Measurements from ENCODE around the gene TDP1. TPM values are rescaled to one million over a fixed set of nuclear protein-coding genes. Genes with fewer than 3 reads are reported as not detected.
"Not testable (repeated sequence)": the region's sequence is repeated elsewhere in the genome, so short reads cannot be mapped to it uniquely, and the experiment has no call there.

TDP1 gene
- total RNA-seq, 1 experiment from 2014 or later: 49.9 TPM

DNA sequence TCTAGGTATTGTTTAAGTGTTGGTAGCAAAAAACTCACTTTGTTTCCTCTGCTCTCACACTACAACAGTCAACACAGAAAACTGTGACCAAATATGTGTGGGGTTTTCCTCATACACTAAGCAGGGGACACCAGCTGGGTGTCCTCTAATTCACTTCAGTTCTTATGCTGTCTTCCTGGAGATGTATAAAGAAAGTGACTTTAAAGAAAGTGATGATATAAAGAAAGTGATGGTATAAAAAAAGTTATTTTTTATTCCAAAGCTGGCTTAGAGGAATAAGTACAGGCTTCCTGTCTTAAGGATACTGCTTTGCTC lies 31.4 kb downstream of the TDP1 start:
- DNase-seq (ENCODE audit: low read depth): no peak

DNA sequence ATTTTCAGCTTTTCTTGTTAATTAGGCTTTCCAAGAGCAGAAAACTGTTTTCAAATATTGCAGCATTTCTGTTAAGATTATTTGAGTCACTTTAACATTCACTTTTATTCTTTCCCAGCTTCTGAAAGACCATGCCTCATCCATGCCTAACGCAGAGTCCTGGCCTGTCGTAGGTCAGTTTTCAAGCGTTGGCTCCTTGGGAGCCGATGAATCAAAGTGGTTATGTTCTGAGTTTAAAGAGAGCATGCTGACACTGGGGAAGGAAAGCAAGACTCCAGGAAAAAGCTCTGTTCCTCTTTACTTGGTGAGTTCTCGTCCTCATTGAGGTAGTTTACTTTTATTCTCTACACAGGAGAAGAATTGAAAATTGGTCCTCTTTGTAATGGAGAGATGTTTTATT lies 33.1 kb downstream of the TDP1 start:
- DNase-seq (ENCODE audit: low read depth): no peak

DNA sequence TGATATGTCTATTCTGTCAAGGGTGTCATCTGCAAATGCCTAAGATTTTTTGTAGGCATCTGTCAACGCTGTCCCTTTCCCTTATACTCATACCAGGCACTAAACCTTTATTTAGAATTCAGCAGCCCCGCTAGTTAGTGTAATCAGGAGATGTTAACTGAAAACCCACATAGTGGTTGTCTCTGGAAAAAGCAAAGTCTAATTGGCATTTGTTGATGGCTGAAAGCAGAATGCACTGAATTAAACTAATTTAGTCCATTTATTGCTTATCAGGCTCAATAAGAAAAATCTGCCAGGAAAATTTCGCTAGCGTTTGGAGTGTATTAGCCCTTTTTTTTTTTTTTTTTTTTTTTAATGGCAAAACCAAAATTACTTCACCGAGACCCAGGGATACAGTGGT lies 34.5 kb downstream of the TDP1 start:
- no peak for DNase-seq (ENCODE audit: low read depth)

DNA sequence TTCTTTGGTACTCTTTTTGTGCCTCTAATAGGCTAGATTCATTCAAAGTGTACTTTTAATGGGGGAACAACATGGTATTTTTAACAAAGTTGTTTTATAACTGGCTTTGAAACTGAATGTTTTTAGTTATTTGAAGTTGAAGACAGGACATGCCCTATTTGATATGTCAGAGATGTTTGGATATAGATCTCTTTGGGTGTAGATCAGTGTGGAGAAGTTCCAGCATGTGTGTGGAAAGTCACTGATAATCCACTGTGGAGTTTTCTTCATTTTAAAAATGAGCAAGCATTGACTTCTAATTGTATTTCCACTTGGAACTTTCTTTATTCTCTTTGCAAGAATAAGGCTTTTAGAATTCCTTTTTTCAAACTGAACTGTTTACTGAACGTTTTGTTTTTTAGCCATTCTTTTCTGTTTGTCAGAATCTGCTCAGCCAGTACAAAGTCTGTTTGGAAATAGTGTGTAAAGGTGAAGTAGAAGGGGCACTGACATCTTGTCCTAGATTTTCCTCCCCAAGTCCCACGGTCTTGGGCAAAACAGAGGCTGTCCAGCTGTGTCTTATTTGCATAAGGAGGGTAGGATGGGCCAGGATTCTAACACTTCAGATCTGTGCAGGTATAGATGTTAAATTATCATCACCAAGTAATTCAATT lies 35.0 kb downstream of the TDP1 start:
- DNase-seq (ENCODE audit: low read depth): no peak

DNA sequence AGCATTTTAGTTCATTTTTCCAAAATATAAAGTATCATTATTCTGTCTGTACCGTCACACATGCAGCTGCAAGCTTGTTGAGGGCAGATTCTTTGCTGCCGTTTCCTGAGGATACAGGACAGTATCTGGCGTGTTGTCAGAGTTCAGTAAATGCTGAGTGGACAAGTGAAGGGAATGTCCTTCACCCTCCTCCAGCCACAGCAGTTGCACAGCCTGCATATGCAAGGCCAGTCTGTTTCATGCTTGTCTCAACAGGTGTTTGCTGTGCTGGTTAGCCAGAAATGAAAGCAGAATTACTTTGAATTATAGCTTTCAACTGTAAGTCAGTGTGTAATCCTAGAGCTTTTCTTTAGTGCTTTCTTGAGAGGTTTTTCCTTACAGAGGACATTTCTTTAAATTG lies 36.5 kb downstream of the TDP1 start:
- no peak for DNase-seq (ENCODE audit: low read depth)

DNA sequence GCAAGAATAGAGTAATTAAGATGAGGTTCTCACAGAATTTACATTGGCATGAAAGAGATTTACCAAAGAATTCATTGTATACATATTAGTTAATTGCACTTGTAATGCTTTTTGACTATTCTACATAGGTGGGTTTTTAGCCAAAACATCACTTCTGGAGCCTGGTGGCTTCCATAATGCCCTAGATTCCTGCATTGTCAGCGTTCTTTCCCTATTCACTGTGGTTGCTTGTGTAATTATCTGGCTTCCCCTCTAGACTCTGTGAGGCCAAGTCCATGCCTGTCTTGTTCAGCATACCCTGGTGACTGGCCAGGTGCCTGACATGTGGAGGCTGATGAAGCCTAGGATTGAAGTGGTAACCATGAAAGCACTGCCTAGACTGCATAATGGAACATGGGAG lies 41.2 kb downstream of the TDP1 start:
- DNase-seq (ENCODE audit: low read depth): no peak

DNA sequence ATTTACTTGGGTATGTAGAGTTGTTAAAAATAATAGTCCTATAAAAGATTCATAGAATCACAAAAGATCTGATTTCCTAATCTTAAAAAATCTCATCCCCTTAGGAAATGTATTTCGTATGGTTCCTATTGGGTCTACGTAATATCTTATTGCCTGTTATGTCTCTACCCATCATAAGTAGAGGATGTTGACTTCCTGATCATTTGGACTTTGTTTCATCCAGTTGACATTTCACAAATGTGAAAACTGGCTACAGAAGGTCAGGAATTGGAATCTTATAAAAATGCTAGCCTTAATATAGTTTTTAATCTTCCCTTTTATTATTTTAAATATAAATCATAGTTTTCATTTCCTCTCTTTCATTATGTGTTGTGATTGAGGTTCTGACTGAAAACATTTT lies 45.2 kb downstream of the TDP1 start:
- DNase-seq (ENCODE audit: low read depth): no peak

DNA sequence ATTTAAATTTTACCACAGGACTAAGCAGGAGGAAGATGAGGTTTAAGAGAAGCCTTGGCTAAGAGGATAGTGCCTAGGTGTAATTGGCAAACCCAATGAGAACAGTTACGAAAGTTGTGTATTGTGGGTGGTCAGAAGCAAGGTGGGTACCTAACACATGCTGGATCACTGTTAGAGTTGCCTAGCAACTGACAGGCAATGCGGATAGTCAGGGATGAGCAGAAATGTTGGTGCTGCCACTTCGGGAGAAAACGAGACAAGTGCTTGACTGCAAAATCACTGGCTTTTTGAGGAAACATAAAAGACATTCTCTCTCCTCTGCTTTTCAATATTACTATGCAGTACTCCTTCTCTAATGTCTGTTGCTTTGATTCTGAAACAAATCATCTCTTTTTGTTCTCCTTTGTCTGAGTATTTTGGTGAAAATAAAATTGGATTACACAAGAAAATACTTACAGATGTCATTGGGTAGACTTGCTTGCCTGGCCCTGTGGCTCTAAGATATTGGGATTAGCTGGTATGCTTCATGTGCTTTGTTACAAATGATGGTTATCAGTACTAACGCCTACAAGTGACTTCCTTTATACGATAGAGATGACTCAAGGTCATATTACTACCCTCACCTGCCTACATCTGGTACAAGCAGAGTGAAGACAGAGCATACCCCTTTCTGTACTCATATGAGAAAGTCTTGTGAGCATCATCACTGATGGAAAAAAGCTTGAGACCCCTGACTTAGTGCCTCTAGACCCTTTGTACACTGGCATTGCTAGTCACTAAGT lies 48.0 kb downstream of the TDP1 start:
- no peak for DNase-seq (ENCODE audit: low read depth)

DNA sequence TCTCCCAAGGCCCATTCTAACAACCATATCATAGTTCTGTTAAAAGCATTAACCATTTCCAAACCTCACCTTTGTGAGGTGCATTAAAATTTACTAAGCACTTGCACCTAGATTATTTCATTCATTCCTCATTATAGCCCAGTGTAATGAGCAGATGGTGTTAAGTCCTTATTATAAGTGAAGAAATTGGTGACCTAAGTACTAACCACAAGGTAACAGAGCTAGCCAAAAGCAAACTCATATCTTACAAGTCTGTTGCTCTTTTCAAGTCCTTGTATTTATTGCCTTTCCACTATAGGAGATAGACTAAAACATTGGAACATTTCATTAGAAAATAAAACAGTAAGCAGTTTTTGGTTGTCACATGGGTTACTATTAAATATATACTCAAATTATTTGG lies 49.7 kb downstream of the TDP1 start:
- no peak for DNase-seq (ENCODE audit: low read depth)

DNA sequence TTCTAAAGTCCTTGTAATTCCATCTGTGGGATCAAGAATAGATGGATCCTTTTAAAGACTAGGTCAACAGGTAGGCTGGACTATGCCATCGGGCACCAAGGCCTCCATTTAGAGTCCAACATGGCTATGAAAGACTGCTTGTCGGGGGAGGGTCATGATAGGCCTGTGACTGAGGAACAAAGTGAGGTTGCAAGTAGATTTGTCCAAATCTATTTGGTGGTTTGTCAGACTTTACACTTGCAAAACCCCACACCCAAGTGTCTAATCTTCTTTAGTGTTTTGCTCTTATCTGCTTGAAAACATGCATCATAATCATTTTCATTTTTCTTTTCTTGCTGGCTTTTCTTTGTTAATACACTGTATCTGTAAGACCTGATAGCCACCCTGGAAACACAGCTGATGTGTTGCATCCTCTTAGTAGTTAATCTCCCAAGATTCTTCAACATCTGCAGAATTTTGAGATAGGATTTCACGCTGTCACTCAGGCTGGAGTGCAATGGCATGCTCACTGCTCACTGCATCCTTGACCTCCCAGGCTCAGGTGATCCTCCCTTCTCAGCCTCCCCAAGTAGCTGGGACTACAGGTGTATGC lies 50.3 kb downstream of the TDP1 start:
- no peak for DNase-seq (ENCODE audit: low read depth)

DNA sequence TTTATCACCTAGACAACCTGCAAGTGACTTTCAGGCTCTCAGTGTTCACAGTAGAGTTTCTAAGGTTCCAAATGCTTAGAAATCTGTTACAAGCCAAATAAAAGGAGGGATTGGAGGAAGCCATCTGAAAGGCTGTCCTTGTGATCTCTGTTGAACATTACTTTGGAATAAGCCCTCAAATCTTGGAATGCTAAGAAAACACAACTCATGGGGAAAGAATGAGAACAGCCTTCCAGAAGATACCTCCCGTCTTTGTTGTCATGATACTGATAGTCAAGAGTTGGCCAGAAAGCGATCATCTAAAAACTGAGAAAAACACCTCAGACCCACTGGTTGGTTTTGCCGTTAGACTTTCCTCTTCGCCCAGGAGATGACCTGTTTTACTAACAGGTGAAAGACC lies 61.6 kb downstream of the TDP1 start:
- DNase-seq (ENCODE audit: low read depth): no peak

DNA sequence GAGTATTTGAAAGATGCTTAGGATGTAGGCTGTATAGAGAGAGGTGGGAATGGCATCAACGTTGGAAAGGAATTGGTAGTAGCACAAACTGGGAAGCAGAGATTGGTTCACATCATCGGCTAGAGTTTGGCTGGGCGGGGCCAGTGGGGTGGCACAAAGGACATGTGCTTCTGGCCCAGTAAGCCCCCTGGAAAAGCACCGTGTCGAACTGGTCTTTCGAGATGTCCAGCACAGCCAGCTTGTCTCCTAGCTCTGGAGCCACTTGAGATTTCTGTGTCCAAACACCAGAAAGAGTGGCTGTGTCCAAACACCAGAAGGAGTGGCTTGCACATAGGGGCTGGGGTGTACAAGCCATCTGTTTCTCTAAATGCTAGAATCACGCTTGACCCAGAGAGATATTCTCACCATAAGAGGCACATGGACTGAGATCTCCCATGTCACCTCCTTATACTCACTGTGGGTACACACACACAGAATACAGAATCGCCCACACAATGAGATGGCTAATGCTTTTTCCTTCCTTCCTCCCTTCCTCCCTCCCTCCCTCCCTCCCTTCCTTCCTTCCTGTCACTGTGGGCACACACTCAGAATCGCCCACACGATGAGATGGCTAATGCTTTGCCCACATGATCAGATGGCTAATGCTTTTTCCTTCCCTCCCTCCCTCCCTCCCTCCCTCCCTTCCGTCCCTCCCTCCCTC lies 64.2 kb downstream of the TDP1 start:
- no peak for DNase-seq (ENCODE audit: low read depth)

DNA sequence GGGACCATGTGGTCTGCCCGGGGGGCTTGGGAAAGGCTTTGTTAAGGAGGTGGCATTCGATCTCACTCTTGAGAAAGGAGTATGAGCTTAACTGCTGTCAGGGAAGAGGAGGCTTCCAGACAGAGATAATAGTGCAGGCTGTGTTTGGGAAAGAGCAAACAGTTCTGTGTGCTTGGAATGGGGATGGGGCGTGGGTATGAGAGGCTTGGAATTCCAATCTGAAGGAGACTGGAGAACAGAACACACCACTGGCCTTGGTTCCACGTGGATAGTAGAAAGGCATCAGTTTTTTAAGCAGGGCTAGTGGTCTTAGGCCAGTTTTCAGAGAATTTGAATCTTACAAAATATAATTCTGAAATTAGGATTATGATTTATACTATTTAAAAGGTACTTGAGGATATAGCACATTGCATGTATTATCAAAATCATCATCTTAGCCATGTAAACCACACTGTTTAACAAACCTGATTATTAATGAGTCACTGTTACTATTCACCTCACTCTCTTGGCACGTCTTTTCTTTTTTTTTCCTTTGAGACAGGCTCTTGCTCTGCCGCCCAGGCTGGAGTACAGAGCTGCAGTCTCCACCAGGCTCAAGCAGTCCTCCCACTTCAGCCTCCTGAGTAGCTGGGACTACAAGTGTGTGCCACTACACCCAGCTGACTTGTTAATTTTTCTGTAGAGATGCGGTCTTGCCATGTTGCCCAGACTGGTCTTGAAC lies 67.6 kb downstream of the TDP1 start:
- DNase-seq (ENCODE audit: low read depth): no peak

DNA sequence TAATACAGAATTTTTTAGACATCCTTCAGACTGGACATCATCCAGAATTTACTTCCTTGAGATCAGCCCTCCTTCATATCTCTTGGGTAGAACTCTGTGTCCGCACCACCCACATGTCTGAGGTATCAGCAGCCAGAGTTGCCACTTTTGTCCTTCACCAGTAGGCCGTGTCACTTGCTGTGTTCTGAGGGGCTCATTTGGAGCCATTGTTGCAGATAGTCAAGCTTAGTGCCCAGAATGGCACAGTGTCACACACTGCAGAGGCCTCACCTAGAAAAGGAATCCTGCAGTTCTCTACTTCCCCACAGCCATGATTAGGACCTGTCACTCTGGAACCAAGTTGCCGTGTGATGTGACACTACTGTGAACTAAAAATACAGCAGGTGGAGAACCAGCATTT lies 69.2 kb downstream of the TDP1 start:
- DNase-seq (ENCODE audit: low read depth): no peak

DNA sequence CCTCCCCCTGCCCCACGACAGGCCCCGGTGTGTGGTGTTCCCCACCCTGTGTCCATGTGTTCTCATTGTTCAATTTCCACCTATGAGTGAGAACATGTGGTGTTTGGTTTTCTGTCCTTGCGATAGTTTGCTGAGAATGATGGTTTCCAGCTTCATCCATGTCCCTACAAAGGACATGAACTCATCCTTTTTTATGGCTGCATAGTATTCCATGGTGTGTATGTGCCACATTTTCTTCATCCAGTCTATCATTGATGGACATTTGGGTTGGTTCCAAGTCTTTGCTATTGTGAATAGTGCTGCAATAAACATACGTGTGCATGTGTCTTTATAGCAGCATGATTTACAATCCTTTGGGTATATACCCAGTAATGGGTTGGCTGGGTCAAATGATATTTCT lies 70.9 kb downstream of the TDP1 start:
- DNase-seq (ENCODE audit: low read depth): not testable (repeated sequence)

DNA sequence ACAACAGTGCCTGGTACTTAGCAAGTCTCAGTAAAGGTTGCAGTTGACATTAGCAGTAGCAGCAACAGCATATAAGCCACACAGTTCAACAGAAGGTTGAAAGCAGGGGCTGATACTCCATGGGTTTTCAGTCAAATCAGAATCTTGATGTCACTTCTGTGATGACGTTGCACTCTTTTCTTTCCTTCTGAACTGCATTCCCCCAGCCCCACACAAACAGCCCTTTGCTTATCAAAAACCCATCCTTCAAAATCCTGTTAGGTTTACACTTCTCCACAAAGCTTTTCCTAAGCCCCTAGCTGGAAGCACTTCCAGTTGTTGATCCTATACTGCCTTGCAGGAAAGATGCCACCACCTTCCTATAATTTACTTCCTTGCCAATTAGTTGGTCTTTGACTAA lies 72.1 kb downstream of the TDP1 start:
- no peak for DNase-seq (ENCODE audit: low read depth)

DNA sequence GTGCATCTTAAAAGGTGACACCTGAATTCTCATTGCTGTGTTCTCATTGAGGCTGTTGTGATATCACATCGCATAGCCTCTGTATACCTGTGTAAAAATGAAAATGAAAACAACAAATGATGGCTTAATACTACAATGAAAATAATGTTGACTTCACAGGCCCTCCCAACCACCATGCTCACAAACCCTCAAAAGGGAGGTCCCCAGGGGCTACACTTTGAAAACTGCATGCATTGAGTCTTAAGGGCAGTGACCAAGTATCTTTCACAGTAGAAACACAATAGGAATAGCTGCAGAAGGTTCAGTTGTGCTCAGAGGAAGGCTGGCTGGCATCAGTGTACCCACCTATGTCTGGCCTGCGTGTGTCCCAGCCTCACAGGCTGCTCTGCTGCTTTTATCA lies 78.4 kb downstream of the TDP1 start:
- no peak for DNase-seq (ENCODE audit: low read depth)

DNA sequence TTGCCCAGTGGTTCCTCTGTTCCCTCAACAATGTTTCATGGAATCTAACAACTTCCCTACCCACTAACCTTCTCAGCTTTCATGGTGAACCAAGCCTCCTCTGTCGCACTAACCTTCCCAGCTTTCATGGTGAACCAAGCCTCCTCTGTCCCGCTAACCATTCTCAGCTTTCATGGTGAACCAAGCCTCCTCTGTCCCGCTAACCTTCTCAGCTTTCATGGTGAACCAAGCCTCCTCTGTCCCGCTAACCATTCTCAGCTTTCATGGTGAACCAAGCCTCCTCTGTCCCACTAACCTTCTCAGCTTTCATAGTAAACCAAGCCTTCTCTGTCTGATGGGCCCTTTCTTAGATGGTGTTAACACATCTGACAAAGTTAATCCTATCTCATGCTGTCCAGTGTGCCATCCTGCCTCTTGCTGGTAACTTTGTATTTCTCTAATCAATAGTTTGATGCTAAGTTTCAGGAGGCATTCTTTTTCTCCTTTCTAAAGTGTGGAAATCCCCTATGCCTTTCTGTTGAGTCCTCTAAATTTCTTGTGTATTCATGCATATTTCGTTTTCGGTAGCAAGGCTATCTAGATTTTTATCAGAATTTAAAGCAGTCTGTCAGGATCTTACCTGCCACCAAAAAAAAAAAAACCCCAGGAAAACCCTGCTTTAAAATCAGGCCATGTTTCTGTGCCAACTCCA lies 79.3 kb downstream of the TDP1 start:
- no peak for DNase-seq (ENCODE audit: low read depth)

DNA sequence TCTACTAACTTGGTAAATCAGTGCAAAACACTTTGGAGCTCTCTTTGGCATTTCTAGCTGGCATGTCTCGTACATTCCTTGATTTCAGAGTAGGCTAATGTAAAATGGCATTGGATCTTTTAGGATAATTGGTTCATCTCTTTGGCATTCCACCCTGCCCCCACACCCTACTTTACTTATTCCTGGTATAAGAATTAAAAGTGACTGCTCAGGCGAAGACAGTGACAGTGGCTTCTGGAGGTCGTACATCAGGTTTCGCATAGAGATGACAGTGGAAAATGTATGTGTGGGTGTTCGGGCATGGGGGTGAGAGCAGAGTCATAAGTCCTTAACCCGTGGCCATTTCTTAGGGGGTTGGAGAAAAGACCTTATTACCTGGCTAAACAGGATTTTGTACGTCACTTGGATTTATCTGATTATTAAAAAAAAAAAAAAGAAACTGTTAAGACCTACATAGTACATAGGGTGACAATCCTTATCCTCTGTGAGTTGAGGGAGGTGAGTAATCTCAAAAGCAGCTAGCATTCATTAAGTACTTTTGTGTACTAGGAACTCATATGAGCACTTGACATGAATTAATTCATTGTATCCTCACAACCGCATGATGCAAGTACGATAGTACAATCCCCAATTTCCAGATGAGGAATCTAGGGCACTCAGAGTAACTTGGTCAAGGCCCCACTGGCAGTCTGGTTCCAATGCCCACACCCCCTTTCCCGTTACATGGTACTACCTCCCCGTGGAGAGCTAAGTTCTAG lies 83.7 kb downstream of the TDP1 start:
- no peak for DNase-seq (ENCODE audit: low read depth)

DNA sequence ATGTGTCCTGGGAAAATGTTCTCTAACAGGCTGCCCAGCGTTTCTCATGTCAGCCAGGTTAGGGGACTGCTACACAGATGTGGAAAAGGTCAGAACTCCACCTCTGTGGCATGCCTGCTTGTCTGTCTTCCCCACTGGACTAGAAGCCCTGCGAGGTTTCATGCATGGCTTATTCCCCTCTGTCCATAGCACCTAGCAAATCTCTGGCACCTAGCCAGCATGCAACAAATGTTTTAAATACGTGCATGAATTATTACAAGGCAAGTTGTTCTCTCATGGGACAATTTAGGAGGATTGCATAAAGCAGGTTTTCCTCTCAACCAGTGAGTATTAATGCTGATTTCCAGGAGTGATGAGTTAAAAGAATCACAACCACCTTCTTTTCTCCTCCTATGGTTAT lies 84.7 kb downstream of the TDP1 start:
- DNase-seq (ENCODE audit: low read depth): no peak
